Measurements from ENCODE around the gene FRMPD4.
"Not testable (repeated sequence)": the region's sequence is repeated elsewhere in the genome, so short reads cannot be mapped to it uniquely, and the experiment has no call there.

Gene FRMPD4

GRCh38 chrX:12138361-12139313 lies at the start of gene FRMPD4:
Gene FRMPD4 (plus strand): TSS chrX:12138473. CDS start chrX:12138972, 499 bp downstream.
- no peak for DNase-seq (ENCODE audit: low spot score)

- DNase-seq (ENCODE audit: low spot score): no peak
Observed at GRCh38 chrX:12089740-12090139, 48.5 kb upstream of the FRMPD4 start.

- DNase-seq (ENCODE audit: low spot score): no peak
Observed at GRCh38 chrX:12113321-12113720, 25.0 kb upstream of the FRMPD4 start.

GRCh38 chrX:12115377-12115776 lies 22.9 kb upstream of the FRMPD4 start:
- no peak for DNase-seq (ENCODE audit: low spot score)

- no peak for DNase-seq (ENCODE audit: low spot score)
Observed at GRCh38 chrX:12118134-12118533, 20.1 kb upstream of the FRMPD4 start.

- no peak for DNase-seq (ENCODE audit: low spot score)
Observed at GRCh38 chrX:12128017-12128416, 10.3 kb upstream of the FRMPD4 start.

- no peak for DNase-seq (ENCODE audit: low spot score)
Observed at GRCh38 chrX:12137951-12138360, 317 bp upstream of the FRMPD4 start.

- no peak for DNase-seq (ENCODE audit: low spot score)
Observed at GRCh38 chrX:12139934-12140611, 1.8 kb downstream of the FRMPD4 start.

- no peak for DNase-seq (ENCODE audit: low spot score)
Observed at GRCh38 chrX:12141511-12141910, 3.2 kb downstream of the FRMPD4 start.

GRCh38 chrX:12142661-12143060 lies 4.4 kb downstream of the FRMPD4 start:
- DNase-seq (ENCODE audit: low spot score): no peak

GRCh38 chrX:12145402-12145801 lies 7.1 kb downstream of the FRMPD4 start:
- no peak for DNase-seq (ENCODE audit: low spot score)

- no peak for DNase-seq (ENCODE audit: low spot score)
Observed at GRCh38 chrX:12149670-12150407, 11.6 kb downstream of the FRMPD4 start.

- no peak for DNase-seq (ENCODE audit: low spot score)
Observed at GRCh38 chrX:12153317-12153716, 15.0 kb downstream of the FRMPD4 start.

- no peak for DNase-seq (ENCODE audit: low spot score)
Observed at GRCh38 chrX:12153741-12154140, 15.5 kb downstream of the FRMPD4 start.

GRCh38 chrX:12159799-12160198 lies 21.5 kb downstream of the FRMPD4 start:
- DNase-seq (ENCODE audit: low spot score): no peak

GRCh38 chrX:12162420-12162819 lies 24.1 kb downstream of the FRMPD4 start:
- no peak for DNase-seq (ENCODE audit: low spot score)

GRCh38 chrX:12164180-12164579 lies 25.9 kb downstream of the FRMPD4 start:
- not testable (repeated sequence) for DNase-seq (ENCODE audit: low spot score)

- no peak for DNase-seq (ENCODE audit: low spot score)
Observed at GRCh38 chrX:12170755-12171154, 32.5 kb downstream of the FRMPD4 start.

- DNase-seq (ENCODE audit: low spot score): no peak
Observed at GRCh38 chrX:12174358-12174757, 36.1 kb downstream of the FRMPD4 start.

GRCh38 chrX:12197030-12197429 lies 58.8 kb downstream of the FRMPD4 start:
- no peak for DNase-seq (ENCODE audit: low spot score)

- DNase-seq (ENCODE audit: low spot score): no peak
Observed at GRCh38 chrX:12206413-12206812, 68.1 kb downstream of the FRMPD4 start.

GRCh38 chrX:12210196-12210815 lies 72.0 kb downstream of the FRMPD4 start:
- DNase-seq (ENCODE audit: low spot score): no peak
